Thyroid gland (tissue), 4 donors: Measurements from ENCODE around the gene KDM8. TPM values are rescaled to one million over a fixed set of nuclear protein-coding genes. Genes with fewer than 3 reads are reported as not detected.

Source experiments
- DNase-seq, 2 donors: peaks; one replicate each; pipeline ENCODE4 v3.0.0-alpha.2; 2019
- H3K27ac ChIP-seq, 3 donors: fragments of 200-600 bp; sonication (generic); 1 replicate in 2 of 3; 2 replicates in 1 of 3; pipeline ENCODE4 v1.5.1; 2016 to 2019; ENCODE audit warnings: mild to moderate bottlenecking in 1 of 3, moderate library complexity in 1 of 3
- H3K27me3 ChIP-seq: fragments of 200-600 bp; sonication (generic); one replicate; pipeline ENCODE4 v1.5.1; 2019
- H3K36me3 ChIP-seq, 2 donors: fragments of 200-600 bp; sonication (generic); one replicate each; pipeline ENCODE4 v1.5.1; 2016 to 2019
- H3K4me1 ChIP-seq, 2 donors: fragments of 200-600 bp; sonication (generic); one replicate each; pipeline ENCODE4 v1.5.1; 2017 to 2019
- H3K4me3 ChIP-seq, 3 donors: fragments of 200-600 bp; sonication (generic); replicated peaks in 1 of 3; 1 replicate in 2 of 3; 2 replicates in 1 of 3; pipeline ENCODE4 v1.5.1; 2016; ENCODE audit warnings: mild to moderate bottlenecking in 1 of 3
- H3K9me3 ChIP-seq: fragments of 200-600 bp; sonication (generic); one replicate; pipeline ENCODE4 v1.5.1; 2017
- POLR2A ChIP-seq, 2 donors: fragments of 450-650 bp; IDR thresholded peaks; one replicate each; pipeline ENCODE4 v1.6.1; 2017; ENCODE audit warnings: antibody characterized with exemption in 2 of 2, mild to moderate bottlenecking in 2 of 2, moderate library complexity in 1 of 2
- WGBS, 2 donors: methylation state at CpG; one replicate each; pipeline ENCODE4 v1.1.5; 2017; 5-methylcytosine and 5-hydroxymethylcytosine counted together
- intact Hi-C: fragments of 100-400 bp; cut with DNase I; formaldehyde crosslinking; loops from one replicate; pipeline ENCODE4 v1.15.1; 2023
- total RNA-seq, 4 donors: library from RNA; depleted of rRNA; stranded (reverse); fragments of >200 nt; gene quantifications; one replicate each; pipeline ENCODE4 v1.2.3, GENCODE V29; 2016
- TF ChIP-seq, protein P1 (sequence below), 6 experiments: fragments of 200-600 bp in 3 of 6; fragments of 450-650 bp in 3 of 6; sonication (generic) in 3 of 6; IDR thresholded peaks; one replicate each; pipeline ENCODE4 v1.5.1; 2016 to 2019; ENCODE audit warnings: antibody characterized with exemption in 6 of 6, mild to moderate bottlenecking in 2 of 6, inconsistent platforms in 1 of 6, moderate library complexity in 1 of 6

Gene KDM8
- total RNA-seq, 4 donors from 2014 or later = 5.6 to 14.9 (median 9.6) TPM

DNA sequence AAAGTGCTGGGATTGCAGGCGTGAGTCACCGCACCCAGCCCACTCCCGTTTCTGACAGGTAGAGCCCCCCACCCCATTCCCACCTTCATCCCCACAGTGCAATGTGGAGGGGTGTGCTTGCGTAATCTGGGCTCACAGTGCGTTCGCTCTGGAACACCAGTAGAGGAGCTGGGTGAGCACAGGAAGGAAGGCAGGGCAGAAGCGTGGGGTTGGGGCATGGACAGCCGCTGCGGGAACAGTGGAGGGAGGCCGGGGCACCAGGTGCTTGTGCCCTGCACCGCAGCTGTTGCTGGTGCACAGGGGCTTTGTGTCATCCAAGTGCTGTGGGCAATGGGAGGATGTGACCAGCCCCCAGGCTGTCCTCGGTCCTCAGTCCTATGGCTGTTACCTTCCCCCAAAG, 24.7 kb downstream of the KDM8 start:
- Histone ChIP-seq H3K4me1 (peaks cover 0 to 2% of the 10 kb centered on the region in 2 donors), H3K27me3 (no peaks in the 10 kb centered on the region), H3K36me3 (peaks cover 14 to 16% of the 10 kb centered on the region in 2 donors), H3K27ac (no peak overlapping the region), H3K4me3 (no peak overlapping the region), H3K9me3 (no peaks in the 10 kb centered on the region)
- intact Hi-C loops = no loop called here
- WGBS, 2 donors = 83 to 95% methylated on average over 12 of the region's 12 CpGs
- no peak for DNase-seq
- TF ChIP-seq, protein P1, sequence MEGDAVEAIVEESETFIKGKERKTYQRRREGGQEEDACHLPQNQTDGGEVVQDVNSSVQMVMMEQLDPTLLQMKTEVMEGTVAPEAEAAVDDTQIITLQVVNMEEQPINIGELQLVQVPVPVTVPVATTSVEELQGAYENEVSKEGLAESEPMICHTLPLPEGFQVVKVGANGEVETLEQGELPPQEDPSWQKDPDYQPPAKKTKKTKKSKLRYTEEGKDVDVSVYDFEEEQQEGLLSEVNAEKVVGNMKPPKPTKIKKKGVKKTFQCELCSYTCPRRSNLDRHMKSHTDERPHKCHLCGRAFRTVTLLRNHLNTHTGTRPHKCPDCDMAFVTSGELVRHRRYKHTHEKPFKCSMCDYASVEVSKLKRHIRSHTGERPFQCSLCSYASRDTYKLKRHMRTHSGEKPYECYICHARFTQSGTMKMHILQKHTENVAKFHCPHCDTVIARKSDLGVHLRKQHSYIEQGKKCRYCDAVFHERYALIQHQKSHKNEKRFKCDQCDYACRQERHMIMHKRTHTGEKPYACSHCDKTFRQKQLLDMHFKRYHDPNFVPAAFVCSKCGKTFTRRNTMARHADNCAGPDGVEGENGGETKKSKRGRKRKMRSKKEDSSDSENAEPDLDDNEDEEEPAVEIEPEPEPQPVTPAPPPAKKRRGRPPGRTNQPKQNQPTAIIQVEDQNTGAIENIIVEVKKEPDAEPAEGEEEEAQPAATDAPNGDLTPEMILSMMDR (IDR thresholded peaks at IDR 0.05) = no peak
- TF ChIP-seq POLR2A (IDR thresholded peaks at IDR 0.05) = no peak

DNA sequence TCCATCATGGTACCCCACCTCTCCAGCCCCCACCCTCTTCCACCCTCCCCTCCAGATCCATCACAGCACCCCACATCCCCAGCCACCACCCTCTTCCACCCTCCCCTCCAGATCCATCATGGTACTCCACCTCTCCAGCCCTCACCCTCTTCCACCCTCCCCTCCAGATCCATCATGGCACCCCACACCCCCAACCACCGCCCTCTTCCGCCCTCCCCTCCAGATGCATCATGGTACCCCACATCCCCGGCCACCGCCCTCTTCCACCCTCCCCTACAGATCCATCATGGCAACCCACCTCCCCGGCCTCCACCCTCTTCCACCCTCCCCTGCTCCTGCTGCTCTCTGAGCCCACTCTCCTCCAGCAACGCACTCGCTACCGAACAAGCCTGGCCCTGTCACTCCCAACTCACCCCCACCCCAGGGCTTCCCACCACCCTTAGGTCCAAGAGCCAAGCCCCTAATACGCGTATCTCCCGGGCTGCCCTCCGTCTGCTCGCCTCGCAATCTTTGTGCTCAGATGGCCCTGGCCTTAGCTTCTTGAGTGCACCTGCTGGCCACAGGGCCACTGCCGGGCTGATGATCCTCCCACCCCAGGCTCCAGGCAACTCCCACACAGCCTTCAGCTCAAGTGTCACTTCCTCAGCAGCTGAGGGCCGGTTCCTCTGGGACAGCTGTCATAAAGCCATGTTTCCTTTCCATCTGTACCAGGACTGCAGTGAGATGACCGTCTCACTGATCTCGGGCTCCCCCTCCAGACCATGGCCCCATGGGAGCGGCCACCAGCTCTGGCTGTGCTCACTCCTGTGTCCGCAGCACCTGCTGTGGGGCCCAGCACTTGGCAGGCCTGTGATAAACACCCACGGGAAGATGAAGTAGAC, 25.5 kb downstream of the KDM8 start:
- H3K27ac ChIP-seq = no peak overlapping the region
- intact Hi-C loops = no loop called here
- H3K36me3 ChIP-seq = peaks cover 16 to 17% of the 10 kb centered on the region in 2 donors

DNA sequence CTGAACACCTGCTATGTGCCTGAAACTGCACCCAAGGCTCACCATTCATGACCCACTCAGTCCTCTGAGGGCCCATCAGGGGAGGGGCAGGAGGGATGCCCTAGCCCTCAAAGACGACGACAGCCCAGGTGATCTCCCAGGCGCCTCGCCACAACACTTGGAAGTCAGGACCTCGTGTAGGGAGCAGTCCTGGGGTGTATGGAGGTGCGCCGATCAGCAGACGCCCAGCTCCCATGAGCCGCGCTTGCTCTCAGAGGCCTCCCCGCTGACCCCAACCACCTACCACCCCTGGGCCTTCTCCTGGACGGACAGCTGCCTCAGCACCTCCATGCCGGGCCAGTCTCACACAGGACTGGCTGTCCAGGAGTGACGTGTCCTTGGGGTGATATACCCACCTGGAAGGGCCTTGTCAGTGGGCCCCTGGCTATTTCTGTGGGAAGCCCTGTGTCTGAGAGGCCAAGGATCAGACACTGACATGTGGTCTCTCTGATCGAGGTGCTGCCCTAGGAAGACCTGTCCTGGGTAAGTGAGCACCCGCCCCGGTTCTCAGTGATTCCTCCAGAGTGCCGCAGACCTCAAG, 26.7 kb downstream of the KDM8 start:
- Histone ChIP-seq H3K27me3 (no peaks in the 10 kb centered on the region), H3K27ac (no peak overlapping the region), H3K4me3 (no peak overlapping the region), H3K4me1 (no peaks in the 10 kb centered on the region), H3K36me3 (peaks cover 11 to 14% of the 10 kb centered on the region in 2 donors), H3K9me3 (no peaks in the 10 kb centered on the region)
- no peak for DNase-seq
- TF ChIP-seq, protein P1 (IDR thresholded peaks at IDR 0.05) = no peak
- TF ChIP-seq POLR2A (IDR thresholded peaks at IDR 0.05) = no peak
- WGBS, 2 donors = 93 to 100% methylated on average over 2 to 18 of the region's 18 CpGs
- intact Hi-C loops = loop anchor here (5.0 kb wide), 2 partner anchors 48 to 132 kb away; no protein-coding TSS in a partner anchor

More for the DNA sequence above, 25.5 kb downstream of the KDM8 start:
- 90 to 93% methylated on average over 21 of the region's 21 CpGs for WGBS, 2 donors
- Histone ChIP-seq H3K4me1 (no peaks in the 10 kb centered on the region), H3K9me3 (no peaks in the 10 kb centered on the region), H3K27me3 (no peaks in the 10 kb centered on the region), H3K4me3 (no peak overlapping the region)
- DNase-seq = no peak
- TF ChIP-seq POLR2A (IDR thresholded peaks at IDR 0.05) = no peak
- TF ChIP-seq, protein P1 (IDR thresholded peaks at IDR 0.05) = no peak

DNA sequence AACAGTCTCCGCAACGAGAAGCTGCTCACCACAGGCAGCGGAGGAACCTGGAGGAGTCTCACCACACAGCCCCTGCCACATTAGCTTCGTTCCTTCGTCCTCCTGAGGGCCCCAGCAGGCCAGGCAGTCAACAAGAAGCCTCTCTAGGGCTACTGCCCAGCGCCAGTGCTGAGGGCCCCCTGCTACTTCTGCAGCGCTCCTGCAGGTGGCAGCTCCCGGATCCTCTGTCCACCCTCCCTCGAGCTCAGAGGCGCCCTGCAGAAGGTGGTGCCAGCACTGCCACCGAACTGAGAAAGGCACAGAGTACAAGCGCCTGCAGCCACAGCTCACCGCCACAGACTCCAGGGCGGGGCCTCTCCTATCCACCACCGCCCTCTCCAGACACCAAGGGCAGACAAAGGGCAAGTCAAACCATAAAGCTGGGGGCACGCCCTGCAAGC, 27.3 kb downstream of the KDM8 start:
- Histone ChIP-seq H3K27me3 (no peaks in the 10 kb centered on the region), H3K36me3 (peaks cover 8 to 12% of the 10 kb centered on the region in 2 donors), H3K4me1 (peaks cover 6% of the 10 kb centered on the region in 2 donors), H3K9me3 (no peaks in the 10 kb centered on the region), H3K27ac (no peak overlapping the region), H3K4me3 (no peak overlapping the region)
- no peak for DNase-seq
- WGBS, 2 donors = 89 to 93% methylated on average over 12 to 15 of the region's 16 CpGs
- TF ChIP-seq, protein P1 (IDR thresholded peaks at IDR 0.05) = no peak
- no peak for TF ChIP-seq POLR2A (IDR thresholded peaks at IDR 0.05)
- intact Hi-C loops = loop anchor here (5.0 kb wide), 2 partner anchors 48 to 132 kb away; no protein-coding TSS in a partner anchor
